Myocyte (in vitro differentiated cells): ENCODE data around the gene FOXF1. TPM values are rescaled to one million over a fixed set of nuclear protein-coding genes. Genes with fewer than 3 reads are reported as not detected.
A peak's percentile ranks its signal among the peaks of the same experiment; 100 is the strongest.

Experiments
- DNase-seq: peaks from one replicate; pipeline ENCODE4 v3.0.0-alpha.2; 2012; ENCODE audit warnings: low read depth
- total RNA-seq: library from RNA; depleted of rRNA; stranded (reverse); fragments of >200 nt; gene quantifications from 2 replicates; pipeline ENCODE4 v1.2.3, GENCODE V29; 2014

FOXF1 gene
- total RNA-seq, 1 donor from 2014 or later: not detected

GRCh38 chr16:86515777-86516622, 5.7 kb downstream of the FOXF1 start:
- no peak for DNase-seq

GRCh38 chr16:86516623-86517003, 6.3 kb downstream of the FOXF1 start:
- no peak for DNase-seq

- DNase-seq: no peak
Observed at GRCh38 chr16:86517033-86517432, 6.7 kb downstream of the FOXF1 start.

GRCh38 chr16:86517652-86518258, 7.4 kb downstream of the FOXF1 start:
- DNase-seq: peak; percentile 61

GRCh38 chr16:86519007-86519648, 8.8 kb downstream of the FOXF1 start:
- no peak for DNase-seq

- DNase-seq: peak; percentile 61
Observed at GRCh38 chr16:86519649-86520316, 9.5 kb downstream of the FOXF1 start.

- no peak for DNase-seq
Observed at GRCh38 chr16:86520317-86521210, 10.2 kb downstream of the FOXF1 start.

GRCh38 chr16:86521236-86522197, 11.2 kb downstream of the FOXF1 start:
- DNase-seq: no peak

- no peak for DNase-seq
Observed at GRCh38 chr16:86522634-86523033, 12.3 kb downstream of the FOXF1 start.

- DNase-seq: peak; percentile 48
Observed at GRCh38 chr16:86523166-86523740, 12.9 kb downstream of the FOXF1 start.

- DNase-seq: no peak
Observed at GRCh38 chr16:86524029-86524428, 13.7 kb downstream of the FOXF1 start.

GRCh38 chr16:86525696-86526095, 15.4 kb downstream of the FOXF1 start:
- no peak for DNase-seq

- no peak for DNase-seq
Observed at GRCh38 chr16:86527366-86527765, 17.0 kb downstream of the FOXF1 start.

GRCh38 chr16:86528061-86528929, 18.0 kb downstream of the FOXF1 start:
- no peak for DNase-seq

- peak; percentile 87 for DNase-seq
Observed at GRCh38 chr16:86529160-86529559, 18.8 kb downstream of the FOXF1 start.

GRCh38 chr16:86530251-86531190, 20.2 kb downstream of the FOXF1 start:
- DNase-seq: no peak

- no peak for DNase-seq
Observed at GRCh38 chr16:86531191-86531545, 20.8 kb downstream of the FOXF1 start.
